Epithelial cell of proximal tubule (primary cell): ENCODE results near the gene NLRP4. TPM values are rescaled to one million over a fixed set of nuclear protein-coding genes. Genes with fewer than 3 reads are reported as not detected.

Source experiments
- DNase-seq: peaks from one replicate; pipeline ENCODE4 v3.0.0-alpha.2; 2011; ENCODE audit warnings: low read depth
- H3K4me3 ChIP-seq: 2 replicates; pipeline ENCODE4 v1.5.1; 2011; ENCODE audit warnings: low read depth, mild to moderate bottlenecking, low read length
- CTCF ChIP-seq: conservative IDR thresholded peaks from 2 replicates; pipeline ENCODE4 v1.5.1; 2012; ENCODE audit warnings: low read depth, mild to moderate bottlenecking, low read length
- total RNA-seq: library from RNA; depleted of rRNA; stranded (reverse); fragments of >200 nt; gene quantifications from 2 replicates; pipeline ENCODE4 v1.2.3, GENCODE V29; 2015

Gene NLRP4
- not detected in 2 replicates for total RNA-seq

- TF ChIP-seq CTCF: no peak
- DNase-seq: no peak
- no peak within 1 kb of the TSS for H3K4me3 ChIP-seq
Observed at GRCh38 chr19:55836340-55836739, at the start of gene NLRP4. TSS of gene NLRP4 (plus strand) at chr19:55836540. CDS start at chr19:55852081, 15,541 bp downstream.

- H3K4me3 ChIP-seq: no peak overlapping the region
- no peak for DNase-seq
- no peak for TF ChIP-seq CTCF
Observed at GRCh38 chr19:55795021-55795420, 41.3 kb upstream of the NLRP4 start.

- H3K4me3 ChIP-seq: no peak overlapping the region
- no peak for TF ChIP-seq CTCF
- DNase-seq: no peak
Observed at GRCh38 chr19:55801416-55801815, 34.9 kb upstream of the NLRP4 start.

GRCh38 chr19:55802281-55802680, 34.1 kb upstream of the NLRP4 start:
- DNase-seq: no peak
- no peak overlapping the region for H3K4me3 ChIP-seq
- TF ChIP-seq CTCF: no peak

- DNase-seq: no peak
- no peak overlapping the region for H3K4me3 ChIP-seq
- peak; percentile 45 for TF ChIP-seq CTCF
Observed at GRCh38 chr19:55809381-55810058, 26.8 kb upstream of the NLRP4 start.

- no peak for DNase-seq
- TF ChIP-seq CTCF: no peak
- H3K4me3 ChIP-seq: no peak overlapping the region
Observed at GRCh38 chr19:55811340-55811739, 25.0 kb upstream of the NLRP4 start.

GRCh38 chr19:55812449-55812848, 23.9 kb upstream of the NLRP4 start:
- no peak overlapping the region for H3K4me3 ChIP-seq
- no peak for TF ChIP-seq CTCF
- no peak for DNase-seq
